ENCODE measurements around the gene NAV1. TPM values are rescaled to one million over a fixed set of nuclear protein-coding genes. Genes with fewer than 3 reads are reported as not detected.

The NAV1 gene
- total and polyA plus RNA-seq, 9 of the 15 experiments (the other 6 are each of a cell fraction or from before 2014, with no cell fraction given): 0.91 to 16.8 (median 3.2) TPM

- peak in 2 of 3 experiments; percentile 44 to 67 for TF ChIP-seq YY1 (IDR thresholded peaks at IDR 0.05; ENCODE audit: borderline replicate concordance in 1 of 3, control insufficient read depth in 1 of 3, extremely low read depth in 1 of 3, insufficient read depth in 3 of 3, insufficient read length in 1 of 3, insufficient replicate concordance in 2 of 3, low read depth in 1 of 3, low read length in 2 of 3)
- peak in 1 of 2 experiments; percentile 56; a peak in 1 of 4 replicates for TF ChIP-seq UBTF (IDR thresholded peaks at IDR 0.05; ENCODE audit: borderline replicate concordance in 1 of 2, low read depth in 2 of 2, low read length in 2 of 2)
- no peak for TF ChIP-seq SMARCB1 (IDR thresholded peaks at IDR 0.05; ENCODE audit: insufficient read length, low read depth)
- TF ChIP-seq HEY1 (CRISPR knock-in tag; IDR thresholded peaks at IDR 0.05; ENCODE audit: borderline replicate concordance): no peak
- TF ChIP-seq ZNF263 (CRISPR knock-in tag; IDR thresholded peaks at IDR 0.05; ENCODE audit: borderline replicate concordance): peak; percentile 75; the same call in 1 of the 2 replicates
- TF ChIP-seq TCF7L2 (IDR thresholded peaks at IDR 0.05; ENCODE audit: low read depth, low read length): no peak
- peak; percentile 40 for TF ChIP-seq CTCFL (IDR thresholded peaks at IDR 0.05; ENCODE audit: borderline replicate concordance, insufficient read depth, low read depth, low read length, poor library complexity, severe bottlenecking)
- no peak for TF ChIP-seq ZNF280B (CRISPR knock-in tag; IDR thresholded peaks at IDR 0.05)
- TF ChIP-seq CBFB (CRISPR knock-in tag; IDR thresholded peaks at IDR 0.05): no peak
- TF ChIP-seq NKRF (IDR thresholded peaks at IDR 0.05; ENCODE audit: borderline replicate concordance): no peak
- TF ChIP-seq ARHGAP35 (IDR thresholded peaks at IDR 0.05; ENCODE audit: partially characterized antibody): no peak
- no peak for TF ChIP-seq ZKSCAN3 (CRISPR knock-in tag; IDR thresholded peaks at IDR 0.05)
- 0 out of 2 replicates have a peak, but pooled peaks have one; percentile 24 for TF ChIP-seq NR2C2 (CRISPR knock-in tag; IDR thresholded peaks at IDR 0.05)
- no peak for TF ChIP-seq NR2C2 (tag; IDR thresholded peaks at IDR 0.05)
- no peak for TF ChIP-seq FOXA3 (CRISPR knock-in tag; conservative IDR thresholded peaks at IDR 0.05 in 1 of 2, IDR thresholded peaks at IDR 0.05 in 1 of 2)
- peak; percentile 58; the same call in 1 of the 2 replicates for TF ChIP-seq ELF2 (CRISPR knock-in tag; IDR thresholded peaks at IDR 0.05)
- TF ChIP-seq ZNF197 (CRISPR knock-in tag; IDR thresholded peaks at IDR 0.05; ENCODE audit: low read depth): no peak
Measured at GRCh38 chr1:201559679-201560162, 20.8 kb downstream of the NAV1 start (continued).

Measured in K562 (cell line).